ENCODE results near the gene CRACR2A. TPM values are rescaled to one million over a fixed set of nuclear protein-coding genes. Genes with fewer than 3 reads are reported as not detected.

Gene CRACR2A
- polyA plus RNA-seq, 3 donors: 2.8 to 10.7 (median 5.8) TPM

- H3K4me1 Mint-ChIP-seq: no peaks in the 10 kb centered on the region
Measured at GRCh38 chr12:3574986-3575385, 177.9 kb downstream of the CRACR2A start.

GRCh38 chr12:3572560-3572959 is 180.3 kb downstream of the CRACR2A start:
- no peak for TF ChIP-seq CTCF (IDR thresholded peaks at IDR 0.05)
- H3K4me2 ChIP-seq (replicated peaks; ENCODE audit: extremely low read depth, low read length, poor library complexity, severe bottlenecking): no peak overlapping the region
- no peaks in the 10 kb centered on the region for H3K4me1 Mint-ChIP-seq
- H3K27ac Mint-ChIP-seq: no peak overlapping the region
- DNase-seq: no peak
- no peaks in the 10 kb centered on the region for H3K27me3 ChIP-seq (ENCODE audit: control insufficient read depth in 2 of 2, insufficient read depth in 2 of 2, low read length in 2 of 2)
- H3K9me3 Mint-ChIP-seq: peaks cover 0 to 4% (median 0%) of the 10 kb centered on the region in 7 donors
- no peak overlapping the region for H2AFZ ChIP-seq (ENCODE audit: insufficient read depth, low read depth, low read length, poor library complexity, severe bottlenecking)
- intact Hi-C loops (cut with micrococcal nuclease): no loop called here
- no peaks in the 10 kb centered on the region for H3K9me3 ChIP-seq (replicated peaks in 1 of 2; ENCODE audit: control insufficient read depth in 1 of 2, insufficient read depth in 1 of 2, low read length in 2 of 2)
- H3K4me3 ChIP-seq (replicated peaks in 1 of 3; ENCODE audit: low read depth in 2 of 3, low read length in 3 of 3): no peak overlapping the region
- H4K20me1 ChIP-seq (ENCODE audit: insufficient read depth, low read length): no peaks in the 10 kb centered on the region
- peaks cover 10 to 23% (median 22%) of the 10 kb centered on the region in 3 donors for H3K27me3 Mint-ChIP-seq (ENCODE audit: low read depth in 3 of 3)
- H3K4me3 Mint-ChIP-seq: no peak overlapping the region
- H3K4me1 ChIP-seq (ENCODE audit: control insufficient read depth in 1 of 2, insufficient read depth in 2 of 2, low read length in 2 of 2): no peaks in the 10 kb centered on the region
- no peak overlapping the region for H3K9ac ChIP-seq (ENCODE audit: insufficient read depth, low read length, poor library complexity, severe bottlenecking)
- H3K79me2 ChIP-seq (ENCODE audit: insufficient read depth, low read length): no peaks in the 10 kb centered on the region
- H3K27ac ChIP-seq (ENCODE audit: low read depth in 1 of 2, low read length in 2 of 2): no peak overlapping the region
- no peaks in the 10 kb centered on the region for H3K36me3 Mint-ChIP-seq
- no peaks in the 10 kb centered on the region for H3K36me3 ChIP-seq (replicated peaks in 1 of 2; ENCODE audit: control insufficient read depth in 1 of 2, insufficient read depth in 2 of 2, low read length in 2 of 2)

More at GRCh38 chr12:3574986-3575385, 177.9 kb downstream of the CRACR2A start:
- Histone ChIP-seq H3K79me2 (ENCODE audit: insufficient read depth, low read length) (no peaks in the 10 kb centered on the region), H3K9me3 (replicated peaks in 1 of 2; ENCODE audit: control insufficient read depth in 1 of 2, insufficient read depth in 1 of 2, low read length in 2 of 2) (no peaks in the 10 kb centered on the region), H3K4me2 (replicated peaks; ENCODE audit: extremely low read depth, low read length, poor library complexity, severe bottlenecking) (no peak overlapping the region), H3K27me3 (ENCODE audit: control insufficient read depth in 2 of 2, insufficient read depth in 2 of 2, low read length in 2 of 2) (no peaks in the 10 kb centered on the region), H3K27ac (ENCODE audit: low read depth in 1 of 2, low read length in 2 of 2) (no peak overlapping the region), H3K36me3 (replicated peaks in 1 of 2; ENCODE audit: control insufficient read depth in 1 of 2, insufficient read depth in 2 of 2, low read length in 2 of 2) (no peaks in the 10 kb centered on the region), H3K4me1 (ENCODE audit: control insufficient read depth in 1 of 2, insufficient read depth in 2 of 2, low read length in 2 of 2) (no peaks in the 10 kb centered on the region), H3K4me3 (replicated peaks in 1 of 3; ENCODE audit: low read depth in 2 of 3, low read length in 3 of 3) (no peak overlapping the region), H3K9ac (ENCODE audit: insufficient read depth, low read length, poor library complexity, severe bottlenecking) (no peak overlapping the region), H4K20me1 (ENCODE audit: insufficient read depth, low read length) (no peaks in the 10 kb centered on the region), H2AFZ (ENCODE audit: insufficient read depth, low read depth, low read length, poor library complexity, severe bottlenecking) (no peak overlapping the region)
- peaks cover 8 to 26% (median 21%) of the 10 kb centered on the region in 3 donors for H3K27me3 Mint-ChIP-seq (ENCODE audit: low read depth in 3 of 3)
- H3K9me3 Mint-ChIP-seq: peaks cover 0 to 2% (median 0%) of the 10 kb centered on the region in 7 donors
- DNase-seq: no peak
- no peak overlapping the region for H3K4me3 Mint-ChIP-seq
- no peak for TF ChIP-seq CTCF (IDR thresholded peaks at IDR 0.05)
- H3K27ac Mint-ChIP-seq: no peak overlapping the region
- no CpG with 5 or more reads among the region's 7 CpGs for WGBS (ENCODE audit: insufficient coverage)
- intact Hi-C loops (cut with micrococcal nuclease): no loop called here
- H3K36me3 Mint-ChIP-seq: no peaks in the 10 kb centered on the region

All from CD14-positive monocyte (primary cell).